MM.1S (cell line): ENCODE data around the gene MGAT1.

ENCODE experiments used
- DNase-seq: peaks from one replicate; pipeline ENCODE4 v3.0.0-alpha.2; 2015
- H2AFZ ChIP-seq: fragments of 300-600 bp; sonication (generic); 2 replicates; pipeline ENCODE4 v1.6.0; 2016; ENCODE audit warnings: antibody characterized with exemption, low read length
- H3F3A ChIP-seq: fragments of 300-600 bp; sonication (generic); 2 replicates; pipeline ENCODE4 v1.6.1; 2016; ENCODE audit warnings: mild to moderate bottlenecking, antibody characterized with exemption, low read length, moderate library complexity, mixed read lengths; ENCODE audit not compliant: insufficient read depth
- H3K27ac ChIP-seq: fragments of 300-600 bp; sonication (generic); 2 replicates; pipeline ENCODE4 v1.5.1; 2016; ENCODE audit warnings: mild to moderate bottlenecking, low read length
- H3K27me3 ChIP-seq: fragments of 300-600 bp; sonication (generic); replicated peaks from 2 replicates; pipeline ENCODE4 v1.6.0; 2016; ENCODE audit warnings: low read length; ENCODE audit not compliant: insufficient read depth
- H3K36me3 ChIP-seq: fragments of 300-600 bp; sonication (generic); replicated peaks from 2 replicates; pipeline ENCODE4 v1.6.1; 2016; ENCODE audit warnings: mild to moderate bottlenecking, low read length, mixed read lengths; ENCODE audit not compliant: insufficient read depth
- H3K4me1 ChIP-seq: fragments of 300-600 bp; sonication (generic); 2 replicates; pipeline ENCODE4 v1.6.1; 2016; ENCODE audit warnings: low read length, mixed read lengths
- H3K4me2 ChIP-seq: fragments of 300-600 bp; sonication (generic); 2 replicates; pipeline ENCODE4 v1.6.0; 2016; ENCODE audit warnings: low read depth, low read length
- H3K4me3 ChIP-seq: fragments of 300-600 bp; sonication (generic); 2 replicates; pipeline ENCODE4 v1.5.1; 2016; ENCODE audit warnings: low read length, mixed read lengths
- H3K79me2 ChIP-seq: fragments of 300-600 bp; sonication (generic); 2 replicates; pipeline ENCODE4 v1.6.1; 2016; ENCODE audit warnings: mixed run types, low read length, mixed read lengths
- H3K9ac ChIP-seq: fragments of 300-600 bp; sonication (generic); 2 replicates; pipeline ENCODE4 v1.6.1; 2016; ENCODE audit warnings: low read length, mixed read lengths
- H3K9me2 ChIP-seq: fragments of 300-600 bp; sonication (generic); replicated peaks from 2 replicates; pipeline ENCODE4 v1.6.1; 2016; ENCODE audit warnings: mild to moderate bottlenecking, low read length, mixed read lengths; ENCODE audit not compliant: insufficient read depth
- H3K9me3 ChIP-seq: fragments of 300-600 bp; sonication (generic); replicated peaks from 2 replicates; pipeline ENCODE4 v1.6.1; 2016; ENCODE audit warnings: mild to moderate bottlenecking, low read length, mixed read lengths; ENCODE audit not compliant: insufficient read depth
- H4K20me1 ChIP-seq: fragments of 300-600 bp; sonication (generic); 2 replicates; pipeline ENCODE4 v1.6.1; 2016; ENCODE audit warnings: mild to moderate bottlenecking, low read length, moderate library complexity, mixed read lengths; ENCODE audit not compliant: insufficient read depth
- EZH2 ChIP-seq: fragments of 300-600 bp; sonication (generic); optimal IDR thresholded peaks from 2 replicates; pipeline ENCODE3; 2017; ENCODE audit warnings: low read depth, mild to moderate bottlenecking, antibody characterized with exemption, low read length, mixed read lengths
- EZH2phosphoT487 ChIP-seq: fragments of 300-600 bp; sonication (generic); IDR thresholded peaks from 2 replicates; pipeline ENCODE4 v1.6.1; 2018; ENCODE audit warnings: antibody characterized with exemption, low read length
- TF ChIP-seq, protein P1 (sequence below): fragments of 300-600 bp; sonication (generic); IDR thresholded peaks from 2 replicates; pipeline ENCODE4 v1.5.1; 2016; ENCODE audit warnings: antibody characterized with exemption, low read length, mixed read lengths

MGAT1 gene

DNA sequence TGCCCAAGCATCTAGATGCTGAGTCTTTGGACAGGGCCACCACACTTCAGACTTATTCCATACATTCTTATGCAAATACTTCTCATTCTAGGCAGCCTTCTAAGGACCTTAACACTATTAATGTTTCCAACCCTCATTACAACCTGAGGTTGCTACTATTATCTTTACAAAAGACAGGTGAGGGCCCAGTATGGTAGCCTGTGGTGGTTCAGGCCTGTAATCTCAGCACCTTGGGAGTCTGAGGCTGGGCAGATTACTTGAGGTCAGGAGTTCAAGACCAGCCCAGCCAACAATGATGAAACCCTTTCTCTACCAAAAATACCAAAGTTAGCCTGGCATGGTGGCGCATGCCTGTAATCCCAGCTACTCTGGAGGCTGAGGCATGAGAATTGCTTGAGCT lies 42.3 kb upstream of the MGAT1 start:
- Histone ChIP-seq H3K27me3 (no peaks in the 10 kb centered on the region), H3K9me2 (no peaks in the 10 kb centered on the region), H3K4me1 (no peaks in the 10 kb centered on the region), H2AFZ (no peak overlapping the region), H3K27ac (no peak overlapping the region), H3K9ac (no peak overlapping the region), H3K36me3 (peaks cover 6% of the 10 kb centered on the region; the same call in 1 of the 2 replicates), H3K9me3 (no peaks in the 10 kb centered on the region), H4K20me1 (no peaks in the 10 kb centered on the region), H3K79me2 (no peaks in the 10 kb centered on the region), H3K4me3 (no peak overlapping the region), H3F3A (no peaks in the 10 kb centered on the region), H3K4me2 (no peak overlapping the region)
- no peak for TF ChIP-seq EZH2
- TF ChIP-seq, protein P1, sequence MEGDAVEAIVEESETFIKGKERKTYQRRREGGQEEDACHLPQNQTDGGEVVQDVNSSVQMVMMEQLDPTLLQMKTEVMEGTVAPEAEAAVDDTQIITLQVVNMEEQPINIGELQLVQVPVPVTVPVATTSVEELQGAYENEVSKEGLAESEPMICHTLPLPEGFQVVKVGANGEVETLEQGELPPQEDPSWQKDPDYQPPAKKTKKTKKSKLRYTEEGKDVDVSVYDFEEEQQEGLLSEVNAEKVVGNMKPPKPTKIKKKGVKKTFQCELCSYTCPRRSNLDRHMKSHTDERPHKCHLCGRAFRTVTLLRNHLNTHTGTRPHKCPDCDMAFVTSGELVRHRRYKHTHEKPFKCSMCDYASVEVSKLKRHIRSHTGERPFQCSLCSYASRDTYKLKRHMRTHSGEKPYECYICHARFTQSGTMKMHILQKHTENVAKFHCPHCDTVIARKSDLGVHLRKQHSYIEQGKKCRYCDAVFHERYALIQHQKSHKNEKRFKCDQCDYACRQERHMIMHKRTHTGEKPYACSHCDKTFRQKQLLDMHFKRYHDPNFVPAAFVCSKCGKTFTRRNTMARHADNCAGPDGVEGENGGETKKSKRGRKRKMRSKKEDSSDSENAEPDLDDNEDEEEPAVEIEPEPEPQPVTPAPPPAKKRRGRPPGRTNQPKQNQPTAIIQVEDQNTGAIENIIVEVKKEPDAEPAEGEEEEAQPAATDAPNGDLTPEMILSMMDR = no peak
- no peak for TF ChIP-seq EZH2phosphoT487
- no peak for DNase-seq

DNA sequence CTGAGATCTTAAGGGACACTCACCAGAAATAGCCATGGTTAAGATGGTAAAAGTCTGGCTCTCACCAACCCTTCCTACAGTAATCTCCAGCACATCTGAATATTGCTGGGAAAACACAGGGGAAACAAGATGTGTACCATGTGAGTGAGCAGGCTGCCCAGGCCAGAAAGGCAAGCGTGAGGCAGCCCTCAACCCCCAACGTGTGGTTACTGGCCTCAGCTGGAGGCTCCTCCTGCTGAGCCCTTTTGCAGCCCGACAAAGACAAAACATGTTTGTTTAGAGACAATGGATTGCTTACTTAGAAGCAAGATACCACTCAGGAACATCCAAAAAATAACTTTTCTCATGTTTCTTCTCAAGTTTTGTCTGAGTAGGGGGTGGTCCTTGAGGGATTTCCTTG lies 41.8 kb upstream of the MGAT1 start:
- no peaks in the 10 kb centered on the region for H3K27me3 ChIP-seq
- no peak overlapping the region for H3K4me2 ChIP-seq
- no peaks in the 10 kb centered on the region for H3K4me1 ChIP-seq
- no peaks in the 10 kb centered on the region for H3K9me2 ChIP-seq
- H3K9me3 ChIP-seq = no peaks in the 10 kb centered on the region
- H3K27ac ChIP-seq = no peak overlapping the region
- no peak overlapping the region for H2AFZ ChIP-seq
- no peak overlapping the region for H3K9ac ChIP-seq
- DNase-seq = no peak
- H3K4me3 ChIP-seq = no peak overlapping the region
- H3K36me3 ChIP-seq = 0 out of 2 replicates have a peak, but pooled peaks cover 4% of the 10 kb centered on the region
- H3K79me2 ChIP-seq = no peaks in the 10 kb centered on the region
- TF ChIP-seq, protein P1 = no peak
- TF ChIP-seq EZH2phosphoT487 (no peak), EZH2 (no peak)
- H3F3A ChIP-seq = no peaks in the 10 kb centered on the region
- H4K20me1 ChIP-seq = no peaks in the 10 kb centered on the region

DNA sequence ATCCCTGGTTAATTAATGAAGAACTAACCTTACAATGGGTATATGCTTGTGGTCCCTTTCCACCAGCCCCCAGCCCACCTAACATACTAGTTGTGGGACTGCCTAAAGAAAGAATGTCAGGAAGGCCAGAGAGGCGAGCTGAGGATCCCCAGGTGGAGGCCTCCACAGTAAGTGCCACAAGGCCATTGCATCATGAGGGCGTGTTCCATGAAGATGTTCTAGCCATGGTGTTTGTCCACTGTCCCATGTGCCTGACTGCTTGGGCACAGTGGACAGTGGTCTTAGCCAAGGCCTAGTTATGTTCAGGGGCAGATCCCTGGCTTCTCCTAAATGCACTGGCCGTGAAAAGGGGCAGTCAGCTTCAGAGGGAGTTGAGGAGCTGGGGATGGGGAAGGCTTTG lies 37.3 kb upstream of the MGAT1 start:
- H3K9me2 ChIP-seq = no peaks in the 10 kb centered on the region
- no peak overlapping the region for H3K27ac ChIP-seq
- no peak for DNase-seq
- no peaks in the 10 kb centered on the region for H3K4me1 ChIP-seq
- H3K36me3 ChIP-seq = no peaks in the 10 kb centered on the region; the same call in 1 of the 2 replicates
- H3K4me2 ChIP-seq = no peak overlapping the region
- H3K27me3 ChIP-seq = no peaks in the 10 kb centered on the region
- H4K20me1 ChIP-seq = no peaks in the 10 kb centered on the region
- no peak overlapping the region for H3K4me3 ChIP-seq
- no peak overlapping the region for H2AFZ ChIP-seq
- TF ChIP-seq EZH2 (no peak), EZH2phosphoT487 (no peak)
- TF ChIP-seq, protein P1 = no peak
- H3F3A ChIP-seq = 0 out of 2 replicates have a peak, but pooled peaks cover 4% of the 10 kb centered on the region
- H3K9ac ChIP-seq = no peak overlapping the region
- H3K79me2 ChIP-seq = no peaks in the 10 kb centered on the region
- H3K9me3 ChIP-seq = no peaks in the 10 kb centered on the region
